NB4 (cell line): Measurements from ENCODE around the gene BDNF.

Experiments
- DNase-seq: peaks from one replicate; pipeline ENCODE4 v3.0.0; 2010; ENCODE audit warnings: low read depth
- H3K4me3 ChIP-seq: one replicate; pipeline ENCODE4 v1.5.1; 2011; ENCODE audit warnings: mild to moderate bottlenecking, low read depth, low read length, moderate library complexity
- CTCF ChIP-seq: IDR thresholded peaks from one replicate; pipeline ENCODE4 v1.5.1; 2012; ENCODE audit warnings: low read depth, low read length
- MAX ChIP-seq: IDR thresholded peaks from 2 replicates; pipeline ENCODE4 v1.6.1; 2011; ENCODE audit warnings: low read depth, low read length
- MYC ChIP-seq: IDR thresholded peaks from 2 replicates; pipeline ENCODE4 v1.6.1; 2011; ENCODE audit warnings: low read depth, low read length
- POLR2A ChIP-seq: IDR thresholded peaks from 2 replicates; pipeline ENCODE4 v1.6.1; 2011; ENCODE audit warnings: mild to moderate bottlenecking; ENCODE audit not compliant: insufficient read length; ENCODE audit errors: extremely low read depth

BDNF gene

GRCh38 chr11:27610280-27610679 is 90.0 kb downstream of the BDNF start:
- no peak for TF ChIP-seq MYC
- no peak for TF ChIP-seq CTCF
- TF ChIP-seq POLR2A: no peak
- no peak for TF ChIP-seq MAX
- H3K4me3 ChIP-seq: no peak overlapping the region
- no peak for DNase-seq

- DNase-seq: no peak
- TF ChIP-seq POLR2A: no peak
- TF ChIP-seq MYC: no peak
- no peak for TF ChIP-seq CTCF
- no peak for TF ChIP-seq MAX
Observed at GRCh38 chr11:27608951-27609350, 91.3 kb downstream of the BDNF start.

GRCh38 chr11:27605422-27605821 is 94.8 kb downstream of the BDNF start:
- no peak for DNase-seq
- H3K4me3 ChIP-seq: no peak overlapping the region
- no peak for TF ChIP-seq MYC
- TF ChIP-seq CTCF: no peak
- no peak for TF ChIP-seq POLR2A
- TF ChIP-seq MAX: no peak

More at GRCh38 chr11:27608951-27609350, 91.3 kb downstream of the BDNF start:
- H3K4me3 ChIP-seq: no peak overlapping the region
